Loucy (cell line): ENCODE data around the gene ALX3.

Source experiments
- H2AFZ ChIP-seq: fragments of 200-600 bp; sonication (generic); 2 replicates; pipeline ENCODE4 v1.6.0; 2016; ENCODE audit warnings: antibody characterized with exemption, mild to moderate bottlenecking, low read length, moderate library complexity
- H3F3A ChIP-seq: fragments of 200-600 bp; 2 replicates; pipeline ENCODE4 v1.6.0; 2016; ENCODE audit warnings: antibody characterized with exemption, low read depth, mild to moderate bottlenecking
- H3K27me3 ChIP-seq: fragments of 200-600 bp; sonication (generic); 2 replicates; pipeline ENCODE4 v1.6.1; 2014; ENCODE audit warnings: low read length, mild to moderate bottlenecking; ENCODE audit not compliant: insufficient read depth, poor library complexity, severe bottlenecking
- H3K36me3 ChIP-seq: fragments of 200-600 bp; sonication (generic); 2 replicates; pipeline ENCODE4 v1.6.1; 2016; ENCODE audit warnings: low read length; ENCODE audit not compliant: insufficient read depth
- H3K4me1 ChIP-seq: fragments of 200-600 bp; sonication (generic); 2 replicates; pipeline ENCODE4 v1.5.1; 2014; ENCODE audit warnings: low read length, mild to moderate bottlenecking; ENCODE audit not compliant: insufficient read depth, poor library complexity, severe bottlenecking
- H3K4me2 ChIP-seq: fragments of 200-600 bp; sonication (generic); 2 replicates; pipeline ENCODE4 v1.6.0; 2014; ENCODE audit warnings: antibody characterized with exemption, low read length, low read depth, mild to moderate bottlenecking; ENCODE audit not compliant: poor library complexity, severe bottlenecking
- H3K4me3 ChIP-seq: fragments of 200-600 bp; sonication (generic); 2 replicates; pipeline ENCODE4 v1.5.1; 2014; ENCODE audit warnings: low read length, mild to moderate bottlenecking, mixed read lengths; ENCODE audit not compliant: poor library complexity, severe bottlenecking
- H3K79me2 ChIP-seq: fragments of 200-600 bp; sonication (generic); 2 replicates; pipeline ENCODE4 v1.6.1; 2014; ENCODE audit warnings: low read length; ENCODE audit not compliant: insufficient read depth
- H3K9ac ChIP-seq: fragments of 200-600 bp; sonication (generic); 2 replicates; pipeline ENCODE4 v1.6.0; 2014; ENCODE audit warnings: mild to moderate bottlenecking, low read depth, low read length, moderate library complexity; ENCODE audit not compliant: poor library complexity, severe bottlenecking
- H3K9me2 ChIP-seq: fragments of 200-600 bp; sonication (generic); replicated peaks from 2 replicates; pipeline ENCODE4 v1.6.1; 2016; ENCODE audit warnings: low read depth, low read length, mixed read lengths
- H3K9me3 ChIP-seq: fragments of 200-600 bp; sonication (generic); 2 replicates; pipeline ENCODE4 v1.6.1; 2014; ENCODE audit warnings: mild to moderate bottlenecking, antibody characterized with exemption, low read length, low read depth; ENCODE audit not compliant: insufficient read depth
- H4K20me1 ChIP-seq: fragments of 200-600 bp; sonication (generic); 2 replicates; pipeline ENCODE4 v1.6.0; 2014; ENCODE audit warnings: antibody characterized with exemption, low read length, mild to moderate bottlenecking; ENCODE audit not compliant: insufficient read depth, poor library complexity, severe bottlenecking
- EZH2phosphoT487 ChIP-seq: fragments of 200-600 bp; IDR thresholded peaks from 2 replicates; pipeline ENCODE4 v1.6.1; 2018; ENCODE audit warnings: antibody characterized with exemption, mild to moderate bottlenecking, moderate library complexity, borderline replicate concordance
- TF ChIP-seq, protein P1 (sequence below): fragments of 200-600 bp; sonication (generic); conservative IDR thresholded peaks from 2 replicates; pipeline ENCODE4 v1.5.1; 2014; ENCODE audit warnings: mild to moderate bottlenecking, antibody characterized with exemption, low read length

Gene ALX3

DNA sequence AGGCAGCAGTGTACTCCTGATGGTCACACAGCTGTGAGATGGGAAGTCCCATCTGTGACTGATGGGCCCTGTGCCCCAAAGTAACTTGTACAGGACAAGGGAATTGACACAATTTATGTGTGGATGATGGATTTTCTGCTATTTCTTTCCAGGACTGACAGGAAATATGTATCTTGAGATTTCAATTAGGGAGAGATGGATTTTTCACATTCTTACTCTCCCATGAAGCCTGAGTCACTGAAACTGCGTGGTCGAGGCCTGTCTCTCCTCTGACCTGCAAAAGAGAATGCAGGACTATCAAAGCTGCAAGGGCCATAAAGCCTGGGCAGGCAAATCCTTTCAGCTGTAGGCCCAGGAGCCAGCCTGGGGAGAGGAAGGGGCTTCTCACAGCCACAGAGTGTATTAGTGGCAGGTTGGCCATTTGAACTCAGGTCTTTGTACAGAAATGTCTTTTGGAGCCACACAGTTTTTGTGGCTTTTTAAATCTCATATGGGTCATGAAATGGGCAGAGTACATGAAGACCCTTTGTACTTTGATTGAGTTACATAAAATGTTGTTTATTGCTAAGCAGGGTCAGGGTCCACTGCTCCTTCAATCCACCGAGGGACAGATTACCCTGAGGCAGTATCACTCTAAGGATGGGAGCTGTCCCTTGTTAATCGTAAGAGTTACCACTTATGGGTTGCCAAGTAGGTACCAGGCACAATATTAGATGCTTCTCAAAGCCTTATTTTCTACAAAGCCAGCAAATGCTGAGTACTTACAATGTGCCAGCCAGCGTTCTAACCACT lies 14.8 kb downstream of the ALX3 start:
- Histone ChIP-seq H3K9me2 (no peaks in the 10 kb centered on the region), H2AFZ (no peak overlapping the region), H3K4me2 (no peak overlapping the region), H4K20me1 (peaks cover 6% of the 10 kb centered on the region), H3K36me3 (peaks cover 67% of the 10 kb centered on the region; the same call in 1 of the 2 replicates), H3K27me3 (no peaks in the 10 kb centered on the region), H3F3A (no peaks in the 10 kb centered on the region), H3K79me2 (no peaks in the 10 kb centered on the region), H3K4me3 (no peak overlapping the region), H3K4me1 (no peaks in the 10 kb centered on the region), H3K9ac (no peak overlapping the region), H3K9me3 (no peaks in the 10 kb centered on the region)
- no peak for TF ChIP-seq EZH2phosphoT487
- TF ChIP-seq, protein P1, sequence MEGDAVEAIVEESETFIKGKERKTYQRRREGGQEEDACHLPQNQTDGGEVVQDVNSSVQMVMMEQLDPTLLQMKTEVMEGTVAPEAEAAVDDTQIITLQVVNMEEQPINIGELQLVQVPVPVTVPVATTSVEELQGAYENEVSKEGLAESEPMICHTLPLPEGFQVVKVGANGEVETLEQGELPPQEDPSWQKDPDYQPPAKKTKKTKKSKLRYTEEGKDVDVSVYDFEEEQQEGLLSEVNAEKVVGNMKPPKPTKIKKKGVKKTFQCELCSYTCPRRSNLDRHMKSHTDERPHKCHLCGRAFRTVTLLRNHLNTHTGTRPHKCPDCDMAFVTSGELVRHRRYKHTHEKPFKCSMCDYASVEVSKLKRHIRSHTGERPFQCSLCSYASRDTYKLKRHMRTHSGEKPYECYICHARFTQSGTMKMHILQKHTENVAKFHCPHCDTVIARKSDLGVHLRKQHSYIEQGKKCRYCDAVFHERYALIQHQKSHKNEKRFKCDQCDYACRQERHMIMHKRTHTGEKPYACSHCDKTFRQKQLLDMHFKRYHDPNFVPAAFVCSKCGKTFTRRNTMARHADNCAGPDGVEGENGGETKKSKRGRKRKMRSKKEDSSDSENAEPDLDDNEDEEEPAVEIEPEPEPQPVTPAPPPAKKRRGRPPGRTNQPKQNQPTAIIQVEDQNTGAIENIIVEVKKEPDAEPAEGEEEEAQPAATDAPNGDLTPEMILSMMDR: no peak

DNA sequence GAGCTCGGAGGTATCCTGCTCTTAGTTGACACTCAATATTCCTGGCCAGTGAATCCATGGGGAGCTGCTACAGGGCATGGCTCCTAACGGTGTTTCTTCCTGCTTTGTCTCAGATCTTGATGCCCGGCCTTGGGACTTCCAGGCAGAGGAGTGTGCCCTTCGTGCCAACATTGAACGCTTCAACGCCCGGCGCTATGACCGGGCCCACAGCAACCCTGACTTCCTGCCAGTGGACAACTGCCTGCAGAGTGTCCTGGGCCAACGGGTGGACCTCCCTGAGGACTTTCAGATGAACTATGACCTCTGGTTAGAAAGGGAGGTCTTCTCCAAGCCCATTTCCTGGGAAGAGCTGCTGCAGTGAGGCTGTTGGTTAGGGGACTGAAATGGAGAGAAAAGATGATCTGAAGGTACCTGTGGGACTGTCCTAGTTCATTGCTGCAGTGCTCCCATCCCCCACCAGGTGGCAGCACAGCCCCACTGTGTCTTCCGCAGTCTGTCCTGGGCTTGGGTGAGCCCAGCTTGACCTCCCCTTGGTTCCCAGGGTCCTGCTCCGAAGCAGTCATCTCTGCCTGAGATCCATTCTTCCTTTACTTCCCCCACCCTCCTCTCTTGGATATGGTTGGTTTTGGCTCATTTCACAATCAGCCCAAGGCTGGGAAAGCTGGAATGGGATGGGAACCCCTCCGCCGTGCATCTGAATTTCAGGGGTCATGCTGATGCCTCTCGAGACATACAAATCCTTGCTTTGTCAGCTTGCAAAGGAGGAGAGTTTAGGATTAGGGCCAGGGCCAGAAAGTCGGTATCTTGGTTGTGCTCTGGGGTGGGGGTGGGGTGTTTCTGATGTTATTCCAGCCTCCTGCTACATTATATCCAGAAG lies 16.7 kb downstream of the ALX3 start:
- no peaks in the 10 kb centered on the region for H3K9me2 ChIP-seq
- no peaks in the 10 kb centered on the region for H3K27me3 ChIP-seq
- H3K4me1 ChIP-seq: no peaks in the 10 kb centered on the region
- no peaks in the 10 kb centered on the region for H3F3A ChIP-seq
- H3K79me2 ChIP-seq: no peaks in the 10 kb centered on the region
- no peaks in the 10 kb centered on the region for H3K9me3 ChIP-seq
- peaks cover 6% of the 10 kb centered on the region for H4K20me1 ChIP-seq
- no peak overlapping the region for H2AFZ ChIP-seq
- TF ChIP-seq, protein P1: peak; percentile 96
- TF ChIP-seq EZH2phosphoT487: no peak
- no peak overlapping the region for H3K9ac ChIP-seq
- no peak overlapping the region for H3K4me3 ChIP-seq
- H3K36me3 ChIP-seq: peaks cover 86% of the 10 kb centered on the region; the same call in 1 of the 2 replicates
- H3K4me2 ChIP-seq: no peak overlapping the region

DNA sequence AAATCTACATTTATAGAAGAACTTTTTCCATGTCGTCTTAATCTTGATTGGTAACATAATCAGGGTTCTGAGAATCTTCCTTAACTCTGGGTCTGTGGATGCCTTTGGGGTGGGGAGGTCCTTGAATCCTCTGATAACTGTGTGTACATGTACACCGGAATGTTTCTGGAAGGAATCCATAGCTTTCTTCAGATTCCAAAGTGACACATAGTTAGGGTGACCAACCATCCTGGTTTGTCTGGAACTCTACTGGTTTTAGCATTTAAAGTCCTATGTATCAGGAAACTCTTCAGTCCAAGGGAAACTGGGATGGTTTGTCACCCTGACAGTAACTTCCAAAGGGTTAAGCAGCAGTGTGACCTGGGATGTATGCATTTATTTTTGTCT lies 19.2 kb downstream of the ALX3 start:
- Histone ChIP-seq H3F3A (no peaks in the 10 kb centered on the region), H2AFZ (no peak overlapping the region), H3K9me2 (no peaks in the 10 kb centered on the region), H3K36me3 (peaks cover 98% of the 10 kb centered on the region; the same call in 1 of the 2 replicates), H4K20me1 (peaks cover 6% of the 10 kb centered on the region), H3K9me3 (no peaks in the 10 kb centered on the region), H3K9ac (no peak overlapping the region), H3K4me2 (no peak overlapping the region), H3K27me3 (no peaks in the 10 kb centered on the region), H3K79me2 (no peaks in the 10 kb centered on the region), H3K4me3 (no peak overlapping the region), H3K4me1 (no peaks in the 10 kb centered on the region)
- TF ChIP-seq, protein P1: no peak
- TF ChIP-seq EZH2phosphoT487: no peak
